ENCODE data around the gene GLT8D2.

DNA sequence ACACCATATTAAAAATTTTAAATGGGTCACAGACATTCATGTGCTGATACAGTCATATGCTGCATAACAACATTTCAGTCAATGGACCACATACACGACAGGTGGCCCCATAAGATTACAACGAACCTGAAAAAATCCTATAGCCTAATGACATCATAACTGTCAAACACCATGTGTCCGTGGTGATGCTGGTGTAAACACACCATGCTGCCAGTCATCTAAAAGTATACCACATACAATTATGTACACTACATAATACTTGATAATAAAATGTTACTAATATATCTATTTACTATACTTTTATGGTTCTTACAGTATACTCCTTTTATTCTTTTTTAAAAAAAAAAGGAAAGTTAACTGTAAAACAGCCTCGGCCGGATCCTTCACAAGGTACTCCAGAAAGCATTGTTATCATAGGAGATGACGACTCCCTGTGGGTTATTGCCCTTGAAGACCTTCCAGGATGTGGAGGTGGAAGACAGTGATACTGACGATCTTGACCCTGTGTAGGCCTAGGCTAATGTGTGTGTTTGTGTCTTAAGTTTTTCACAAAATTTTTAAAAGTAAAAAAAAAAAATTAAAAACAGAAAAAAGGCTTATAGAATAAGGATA is 89.3 kb downstream of the GLT8D2 start:
- TF ChIP-seq, protein P1, sequence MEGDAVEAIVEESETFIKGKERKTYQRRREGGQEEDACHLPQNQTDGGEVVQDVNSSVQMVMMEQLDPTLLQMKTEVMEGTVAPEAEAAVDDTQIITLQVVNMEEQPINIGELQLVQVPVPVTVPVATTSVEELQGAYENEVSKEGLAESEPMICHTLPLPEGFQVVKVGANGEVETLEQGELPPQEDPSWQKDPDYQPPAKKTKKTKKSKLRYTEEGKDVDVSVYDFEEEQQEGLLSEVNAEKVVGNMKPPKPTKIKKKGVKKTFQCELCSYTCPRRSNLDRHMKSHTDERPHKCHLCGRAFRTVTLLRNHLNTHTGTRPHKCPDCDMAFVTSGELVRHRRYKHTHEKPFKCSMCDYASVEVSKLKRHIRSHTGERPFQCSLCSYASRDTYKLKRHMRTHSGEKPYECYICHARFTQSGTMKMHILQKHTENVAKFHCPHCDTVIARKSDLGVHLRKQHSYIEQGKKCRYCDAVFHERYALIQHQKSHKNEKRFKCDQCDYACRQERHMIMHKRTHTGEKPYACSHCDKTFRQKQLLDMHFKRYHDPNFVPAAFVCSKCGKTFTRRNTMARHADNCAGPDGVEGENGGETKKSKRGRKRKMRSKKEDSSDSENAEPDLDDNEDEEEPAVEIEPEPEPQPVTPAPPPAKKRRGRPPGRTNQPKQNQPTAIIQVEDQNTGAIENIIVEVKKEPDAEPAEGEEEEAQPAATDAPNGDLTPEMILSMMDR (conservative IDR thresholded peaks at IDR 0.05; ENCODE audit: low read depth, low read length): no peak
- no peak for TF ChIP-seq EZH2 (IDR thresholded peaks at IDR 0.05; ENCODE audit: borderline replicate concordance, low read depth, low read length, poor library complexity, severe bottlenecking)

Measured in A673 (cell line).